Kidney (tissue), 14 donors: ENCODE data around the gene NTRK2. TPM values are rescaled to one million over a fixed set of nuclear protein-coding genes. Genes with fewer than 3 reads are reported as not detected.

Source experiments
- DNase-seq, 5 donors: peaks; one replicate each; pipeline ENCODE4 v3.0.0-alpha.2; 2013 to 2020
- FAIRE-seq: peaks from 2 replicates; lab custom pipeline; 2012; peaks lifted over from hg19 to GRCh38; lab: Jason Lieb, UNC
- H3K27ac ChIP-seq, 2 donors: one replicate each; pipeline ENCODE4 v1.7.0; 2013; ENCODE audit warnings: low read depth in 2 of 2, low read length in 2 of 2, inconsistent platforms in 1 of 2
- H3K27me3 ChIP-seq: one replicate; pipeline ENCODE4 v1.7.1; 2013; ENCODE audit warnings: low read length, inconsistent platforms; ENCODE audit not compliant: control insufficient read depth, insufficient read depth
- H3K36me3 ChIP-seq, 3 donors: one replicate each; pipeline versions ENCODE4 v1.7.0 to v1.7.1; 2013; ENCODE audit warnings: low read length in 3 of 3, control low read depth in 1 of 3, inconsistent platforms in 1 of 3; ENCODE audit not compliant: insufficient read depth in 3 of 3, control insufficient read depth in 2 of 3
- H3K4me1 ChIP-seq, 3 donors: one replicate each; pipeline versions ENCODE4 v1.7.0 to v1.7.1; 2013; ENCODE audit warnings: low read length in 3 of 3, inconsistent platforms in 1 of 3, low read depth in 1 of 3; ENCODE audit not compliant: control insufficient read depth in 2 of 3, insufficient read depth in 2 of 3
- H3K4me3 ChIP-seq, 3 donors: one replicate each; pipeline versions ENCODE4 v1.7.0 to v1.8.1; 2013; ENCODE audit warnings: low read length in 3 of 3, control low read depth in 1 of 3, inconsistent platforms in 1 of 3
- H3K9ac ChIP-seq, 3 donors: one replicate each; pipeline versions ENCODE4 v1.7.0 to v1.7.1; 2013; ENCODE audit warnings: low read length in 3 of 3, control low read depth in 1 of 3, inconsistent platforms in 1 of 3
- H3K9me3 ChIP-seq, 3 donors: one replicate each; pipeline versions ENCODE4 v1.7.0 to v1.7.1; 2013; ENCODE audit warnings: low read length in 3 of 3, control low read depth in 1 of 3, inconsistent platforms in 1 of 3; ENCODE audit not compliant: control insufficient read depth in 2 of 3, insufficient read depth in 1 of 3
- intact Hi-C: fragments of 100-400 bp; cut with DNase I; formaldehyde crosslinking; loops from one replicate; pipeline ENCODE4 v1.11.1; 2022
- polyA plus RNA-seq: library from polyadenylated mRNA; stranded (reverse); fragments of 350-450 nt; fragmentation: Illumina TruSeq; extraction: RNeasy Lipid Tissue Mini Kit (QIAGEN cat#74804); gene quantifications from one replicate; pipeline ENCODE4 v1.2.3, GENCODE V29; 2014; ENCODE audit warnings: low read depth, low replicate concordance; ENCODE audit not compliant: insufficient read depth
- total RNA-seq: library from RNA; stranded (reverse); fragmentation: NEBNext Ultra II Directional; extraction: Animal tissue kit (Norgen Biotek cat#: 25700); gene quantifications from one replicate; pipeline ENCODE4 v1.2.1, GENCODE V29; 2021
- TF ChIP-seq, protein P1 (sequence below): IDR thresholded peaks from 3 replicates; pipeline ENCODE4 v1.5.1; 2012; ENCODE audit warnings: mild to moderate bottlenecking, moderate library complexity, borderline replicate concordance; ENCODE audit not compliant: insufficient read depth; ENCODE audit errors: extremely low read depth
- donor health status: control.
- donor health status: control.
- donor health status: control.
- donor health status: control.
- donor health status: control.
- donor health status: DM: yes; HTN: yes; CAD: no.
- donor health status: Normal renal cell carcinoma (clear cell type).

The NTRK2 gene
- total and polyA plus RNA-seq, 2 donors from 2014 or later = 20.0 to 41.2 TPM

DNA sequence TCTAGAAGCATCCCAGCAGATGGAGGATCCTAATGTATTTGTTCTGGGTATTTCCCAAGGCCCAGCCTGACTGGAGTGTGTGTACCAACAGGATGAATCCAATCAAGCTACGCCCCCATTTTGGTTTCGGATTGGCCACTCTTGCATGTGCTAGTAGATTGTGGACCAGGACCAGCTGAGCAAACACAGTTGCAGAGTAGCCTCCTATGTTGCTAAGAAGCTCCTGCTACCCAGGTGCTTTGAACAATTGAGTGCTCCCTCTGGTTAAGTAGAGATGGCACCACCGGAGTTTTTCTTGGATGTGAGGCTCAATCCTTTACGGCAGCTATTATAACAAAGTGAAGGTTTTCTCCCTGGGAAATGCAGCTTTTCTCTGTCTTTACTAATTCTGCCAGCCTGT lies 204.5 kb downstream of the NTRK2 start:
- H3K36me3 ChIP-seq = no peaks in the 10 kb centered on the region
- H3K9ac ChIP-seq = no peak overlapping the region
- DNase-seq = no peak
- H3K4me3 ChIP-seq = no peak overlapping the region
- no peaks in the 10 kb centered on the region for H3K4me1 ChIP-seq
- H3K9me3 ChIP-seq = no peaks in the 10 kb centered on the region
- FAIRE-seq = no peak
- TF ChIP-seq, protein P1, sequence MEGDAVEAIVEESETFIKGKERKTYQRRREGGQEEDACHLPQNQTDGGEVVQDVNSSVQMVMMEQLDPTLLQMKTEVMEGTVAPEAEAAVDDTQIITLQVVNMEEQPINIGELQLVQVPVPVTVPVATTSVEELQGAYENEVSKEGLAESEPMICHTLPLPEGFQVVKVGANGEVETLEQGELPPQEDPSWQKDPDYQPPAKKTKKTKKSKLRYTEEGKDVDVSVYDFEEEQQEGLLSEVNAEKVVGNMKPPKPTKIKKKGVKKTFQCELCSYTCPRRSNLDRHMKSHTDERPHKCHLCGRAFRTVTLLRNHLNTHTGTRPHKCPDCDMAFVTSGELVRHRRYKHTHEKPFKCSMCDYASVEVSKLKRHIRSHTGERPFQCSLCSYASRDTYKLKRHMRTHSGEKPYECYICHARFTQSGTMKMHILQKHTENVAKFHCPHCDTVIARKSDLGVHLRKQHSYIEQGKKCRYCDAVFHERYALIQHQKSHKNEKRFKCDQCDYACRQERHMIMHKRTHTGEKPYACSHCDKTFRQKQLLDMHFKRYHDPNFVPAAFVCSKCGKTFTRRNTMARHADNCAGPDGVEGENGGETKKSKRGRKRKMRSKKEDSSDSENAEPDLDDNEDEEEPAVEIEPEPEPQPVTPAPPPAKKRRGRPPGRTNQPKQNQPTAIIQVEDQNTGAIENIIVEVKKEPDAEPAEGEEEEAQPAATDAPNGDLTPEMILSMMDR = no peak
- no peak overlapping the region for H3K27ac ChIP-seq
- no peaks in the 10 kb centered on the region for H3K27me3 ChIP-seq
- intact Hi-C loops = no loop called here

DNA sequence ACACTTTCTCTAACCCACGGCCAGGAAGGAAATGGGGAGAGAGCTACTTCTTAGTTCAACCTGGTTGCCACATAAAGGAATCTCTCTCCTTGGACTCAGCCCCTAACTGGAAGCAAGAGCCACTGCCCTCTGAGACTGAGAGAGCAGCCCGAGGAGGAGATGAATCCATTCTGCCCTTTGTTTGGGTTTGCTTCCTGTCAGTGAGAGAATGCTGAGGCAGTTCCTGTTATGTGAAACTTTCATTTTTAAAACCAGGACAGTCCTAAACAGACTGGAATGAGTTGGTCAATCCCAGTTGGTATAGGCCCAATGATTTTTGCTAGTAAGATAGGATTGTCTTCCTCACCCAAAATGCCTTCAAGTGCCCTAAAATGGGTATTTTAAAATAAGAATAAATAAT lies 205.1 kb downstream of the NTRK2 start:
- DNase-seq (no peak), FAIRE-seq (no peak)
- H3K27me3 ChIP-seq = no peaks in the 10 kb centered on the region
- H3K36me3 ChIP-seq = no peaks in the 10 kb centered on the region
- no peak overlapping the region for H3K9ac ChIP-seq
- no peak overlapping the region for H3K27ac ChIP-seq
- H3K9me3 ChIP-seq = no peaks in the 10 kb centered on the region
- intact Hi-C loops = no loop called here
- no peaks in the 10 kb centered on the region for H3K4me1 ChIP-seq
- peak overlapping the region in 1 of 3 donors; percentile 18 for H3K4me3 ChIP-seq
- TF ChIP-seq, protein P1 = no peak

DNA sequence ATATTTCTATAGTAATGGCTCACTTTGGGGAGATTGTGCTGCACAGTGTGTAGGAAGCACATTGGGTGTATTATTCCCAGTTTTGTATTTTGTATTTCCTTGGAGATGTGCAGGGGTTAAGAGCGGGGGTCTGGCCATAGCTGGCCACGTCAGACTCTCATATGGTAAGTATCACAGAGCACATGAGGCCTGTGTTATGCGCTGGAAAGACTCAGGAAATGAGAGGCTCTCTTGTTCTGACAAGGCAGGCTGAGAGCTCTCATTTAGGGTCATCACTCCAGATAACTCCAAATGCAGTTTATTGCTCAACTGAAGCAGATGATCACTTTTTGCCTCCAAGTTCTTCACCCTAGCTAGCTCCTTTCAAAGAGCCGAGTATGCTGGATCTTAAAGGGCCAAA lies 205.7 kb downstream of the NTRK2 start:
- DNase-seq = peak in 2 of 5 donors; percentile 38 to 76
- intact Hi-C loops = no loop called here

More for the DNA sequence above, 205.7 kb downstream of the NTRK2 start:
- Histone ChIP-seq H3K36me3 (no peaks in the 10 kb centered on the region), H3K9me3 (no peaks in the 10 kb centered on the region), H3K4me3 (no peak overlapping the region), H3K9ac (no peak overlapping the region), H3K27ac (no peak overlapping the region), H3K27me3 (no peaks in the 10 kb centered on the region), H3K4me1 (no peaks in the 10 kb centered on the region)
- TF ChIP-seq, protein P1 = no peak
- FAIRE-seq = no peak
